ENCODE measurements around the gene ACOX3. TPM values are rescaled to one million over a fixed set of nuclear protein-coding genes. Genes with fewer than 3 reads are reported as not detected.
A peak's percentile ranks its signal among the peaks of the same experiment; 100 is the strongest.

Gene ACOX3
- total RNA-seq, 4 donors from 2014 or later = 17.3 to 36.0 (median 24.5) TPM

DNA sequence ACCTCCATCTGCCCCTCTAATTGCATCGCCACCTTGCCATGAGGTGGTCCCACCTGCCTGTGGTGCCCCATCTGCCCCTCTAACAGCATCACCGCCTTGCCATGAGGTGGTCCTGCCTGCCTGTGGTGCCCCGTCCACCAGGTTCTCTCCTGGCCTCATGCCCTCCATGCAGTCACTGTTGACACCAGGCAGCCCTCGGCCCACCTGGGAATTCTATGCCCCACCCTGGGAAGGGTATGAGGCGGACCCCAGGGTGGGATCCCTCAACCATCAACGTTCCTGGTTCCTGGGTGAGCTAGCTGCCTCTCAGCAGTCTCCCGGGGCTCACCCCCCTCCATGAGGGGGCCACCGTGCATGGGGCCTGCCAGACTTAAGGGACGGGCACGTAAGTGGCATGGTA, 38.9 kb downstream of the ACOX3 start:
- TF ChIP-seq EP300 (IDR thresholded peaks at IDR 0.05) (no peak), POLR2A (IDR thresholded peaks at IDR 0.05) (no peak)
- TF ChIP-seq, protein P1, sequence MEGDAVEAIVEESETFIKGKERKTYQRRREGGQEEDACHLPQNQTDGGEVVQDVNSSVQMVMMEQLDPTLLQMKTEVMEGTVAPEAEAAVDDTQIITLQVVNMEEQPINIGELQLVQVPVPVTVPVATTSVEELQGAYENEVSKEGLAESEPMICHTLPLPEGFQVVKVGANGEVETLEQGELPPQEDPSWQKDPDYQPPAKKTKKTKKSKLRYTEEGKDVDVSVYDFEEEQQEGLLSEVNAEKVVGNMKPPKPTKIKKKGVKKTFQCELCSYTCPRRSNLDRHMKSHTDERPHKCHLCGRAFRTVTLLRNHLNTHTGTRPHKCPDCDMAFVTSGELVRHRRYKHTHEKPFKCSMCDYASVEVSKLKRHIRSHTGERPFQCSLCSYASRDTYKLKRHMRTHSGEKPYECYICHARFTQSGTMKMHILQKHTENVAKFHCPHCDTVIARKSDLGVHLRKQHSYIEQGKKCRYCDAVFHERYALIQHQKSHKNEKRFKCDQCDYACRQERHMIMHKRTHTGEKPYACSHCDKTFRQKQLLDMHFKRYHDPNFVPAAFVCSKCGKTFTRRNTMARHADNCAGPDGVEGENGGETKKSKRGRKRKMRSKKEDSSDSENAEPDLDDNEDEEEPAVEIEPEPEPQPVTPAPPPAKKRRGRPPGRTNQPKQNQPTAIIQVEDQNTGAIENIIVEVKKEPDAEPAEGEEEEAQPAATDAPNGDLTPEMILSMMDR (IDR thresholded peaks at IDR 0.05) = no peak
- 90 to 94% methylated on average over 10 of the region's 10 CpGs for WGBS, 2 donors
- H3K27me3 ChIP-seq = no peaks in the 10 kb centered on the region
- peaks cover 0 to 76% (median 0%) of the 10 kb centered on the region in 3 donors for H3K36me3 ChIP-seq
- no peak for DNase-seq (ENCODE audit: low spot score in 2 of 2)
- H3K27ac ChIP-seq = peak overlapping the region; percentile 34 to 70 (median 52)
- no peak overlapping the region for H3K4me3 ChIP-seq
- H3K4me1 ChIP-seq = peaks cover 0 to 26% (median 5%) of the 10 kb centered on the region in 4 donors
- H3K9me3 ChIP-seq = no peaks in the 10 kb centered on the region

DNA sequence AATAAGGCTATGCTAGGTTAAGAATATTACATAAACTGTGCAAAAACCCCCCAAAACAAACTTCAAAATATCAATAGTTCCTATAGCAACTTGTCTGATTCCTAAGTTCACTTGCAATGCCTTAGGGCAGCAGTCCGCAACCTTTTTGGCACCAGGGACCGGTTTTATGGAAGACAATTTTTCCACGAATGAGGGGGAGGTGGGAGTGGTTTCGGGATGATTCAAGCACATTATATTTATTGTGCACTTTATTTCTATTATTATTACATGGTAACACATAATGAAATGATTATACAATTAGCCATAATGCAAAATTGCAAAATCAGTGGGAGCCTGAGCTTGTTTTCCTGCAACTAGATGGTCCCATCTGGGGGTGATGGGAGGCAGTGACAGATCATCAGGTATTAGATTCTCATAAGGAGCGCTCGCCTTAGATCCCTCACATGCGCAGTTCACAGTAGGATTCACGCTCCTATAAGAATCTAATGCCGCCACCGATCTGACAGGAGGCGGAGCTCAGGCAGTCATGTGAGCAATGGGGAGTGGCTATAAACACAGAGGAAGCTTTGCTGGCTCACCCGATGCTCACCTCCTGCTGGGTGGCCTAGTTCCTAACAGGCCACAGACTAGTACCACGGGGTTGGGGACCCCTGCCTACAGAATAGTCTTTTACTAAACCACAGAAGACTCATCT, 39.7 kb downstream of the ACOX3 start:
- Histone ChIP-seq H3K36me3 (peaks cover 0 to 76% (median 0%) of the 10 kb centered on the region in 3 donors), H3K9me3 (no peaks in the 10 kb centered on the region), H3K27me3 (no peaks in the 10 kb centered on the region), H3K4me1 (peaks cover 0 to 26% (median 5%) of the 10 kb centered on the region in 4 donors), H3K27ac (no peak overlapping the region), H3K4me3 (no peak overlapping the region)
- DNase-seq (ENCODE audit: low spot score in 2 of 2) = no peak
- TF ChIP-seq, protein P1 (IDR thresholded peaks at IDR 0.05) = no peak
- TF ChIP-seq POLR2A (IDR thresholded peaks at IDR 0.05) (no peak), EP300 (IDR thresholded peaks at IDR 0.05) (no peak)
- 74 to 80% methylated on average over 13 of the region's 13 CpGs for WGBS, 2 donors

DNA sequence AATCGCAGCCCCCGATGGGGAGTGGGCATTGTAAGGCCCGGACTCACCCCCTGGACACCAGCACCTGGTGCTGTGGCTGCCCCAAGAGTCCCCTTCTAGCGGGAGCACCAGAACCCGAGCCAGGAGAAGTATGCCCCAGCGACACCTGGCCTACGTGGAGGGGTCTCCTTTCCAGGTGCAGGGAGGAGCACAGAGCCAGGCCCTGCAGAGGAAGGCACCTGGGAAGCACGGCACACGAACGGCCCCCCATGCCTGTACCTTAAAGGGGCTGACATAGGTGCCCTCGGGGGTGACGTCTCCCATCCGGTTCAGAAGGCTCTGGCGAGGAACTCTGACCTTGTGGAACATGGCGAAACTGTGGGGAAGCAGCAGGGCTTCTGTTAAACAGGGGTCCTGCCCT, 41.2 kb downstream of the ACOX3 start:
- H3K4me1 ChIP-seq = peaks cover 0 to 39% (median 10%) of the 10 kb centered on the region in 4 donors
- 93 to 94% methylated on average over 8 to 15 of the region's 15 CpGs for WGBS, 2 donors

DNA sequence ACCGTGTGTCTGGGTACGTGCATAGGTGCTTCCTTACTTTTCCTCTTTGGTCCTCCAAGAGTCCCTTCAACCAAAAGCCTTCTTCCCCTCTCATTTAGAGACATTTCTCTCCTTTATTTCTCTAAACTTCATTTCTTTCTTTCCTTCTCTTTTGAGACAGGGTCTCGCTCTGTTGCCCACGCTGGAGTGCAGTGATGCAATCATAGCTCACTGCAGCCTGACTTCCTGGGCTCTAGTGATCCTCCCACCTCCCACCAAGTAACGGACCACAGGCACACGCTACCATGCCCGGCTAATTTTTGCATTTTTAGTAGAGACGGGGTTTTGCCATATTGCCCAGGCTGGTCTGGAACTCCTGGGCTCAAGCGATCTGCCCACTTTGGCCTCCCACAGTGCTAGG, 42.2 kb downstream of the ACOX3 start:
- H3K4me3 ChIP-seq = no peak overlapping the region
- TF ChIP-seq POLR2A (IDR thresholded peaks at IDR 0.05) (no peak), EP300 (IDR thresholded peaks at IDR 0.05) (no peak)
- TF ChIP-seq, protein P1 (IDR thresholded peaks at IDR 0.05) = no peak
- H3K27ac ChIP-seq = no peak overlapping the region
- DNase-seq (ENCODE audit: low spot score in 2 of 2) = no peak
- WGBS, 2 donors = 83 to 89% methylated on average over 9 of the region's 9 CpGs
- H3K27me3 ChIP-seq = no peaks in the 10 kb centered on the region
- no peaks in the 10 kb centered on the region for H3K9me3 ChIP-seq
- H3K36me3 ChIP-seq = peaks cover 0 to 59% (median 0%) of the 10 kb centered on the region in 3 donors
- peaks cover 0 to 48% (median 15%) of the 10 kb centered on the region in 4 donors for H3K4me1 ChIP-seq

More for the DNA sequence above, 41.2 kb downstream of the ACOX3 start:
- no peak for DNase-seq (ENCODE audit: low spot score in 2 of 2)
- H3K9me3 ChIP-seq = no peaks in the 10 kb centered on the region
- TF ChIP-seq, protein P1 (IDR thresholded peaks at IDR 0.05) = no peak
- TF ChIP-seq EP300 (IDR thresholded peaks at IDR 0.05) (no peak), POLR2A (IDR thresholded peaks at IDR 0.05) (no peak)
- no peaks in the 10 kb centered on the region for H3K27me3 ChIP-seq
- peaks cover 0 to 67% (median 0%) of the 10 kb centered on the region in 3 donors for H3K36me3 ChIP-seq
- H3K27ac ChIP-seq = no peak overlapping the region
- no peak overlapping the region for H3K4me3 ChIP-seq

DNA sequence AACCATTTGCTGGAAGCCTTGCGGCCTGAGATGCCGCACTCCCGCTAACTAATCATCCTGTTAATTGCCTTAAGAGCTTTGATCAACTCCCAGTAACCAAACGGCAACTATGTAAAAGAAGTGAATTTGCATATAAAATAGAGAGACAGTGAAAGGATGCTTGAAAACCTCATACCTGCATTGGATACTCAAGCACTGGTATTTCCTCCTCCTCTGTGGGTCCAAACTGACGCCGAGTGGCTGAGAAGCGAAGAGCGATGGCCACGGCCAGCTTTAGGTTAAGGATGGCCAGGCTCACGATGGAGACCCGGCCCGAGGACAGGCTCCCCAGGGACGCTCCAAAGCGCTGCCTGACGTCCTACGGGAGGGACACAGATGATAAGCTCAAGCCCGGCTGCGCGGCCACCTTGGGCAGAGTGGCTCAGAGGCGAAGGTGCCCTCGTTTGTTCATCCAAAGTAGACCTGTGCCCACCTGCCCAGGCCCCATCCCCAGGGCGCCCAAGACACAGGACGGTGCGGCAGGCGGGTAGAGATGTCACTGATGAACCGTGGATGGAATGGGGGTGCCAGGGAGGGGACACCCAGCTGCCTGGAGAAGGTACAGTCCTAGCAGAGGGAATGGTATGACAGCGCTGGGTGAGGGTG, 43.6 kb downstream of the ACOX3 start:
- Histone ChIP-seq H3K27me3 (no peaks in the 10 kb centered on the region), H3K9me3 (no peaks in the 10 kb centered on the region), H3K4me3 (no peak overlapping the region), H3K4me1 (peaks cover 0 to 51% (median 19%) of the 10 kb centered on the region in 4 donors), H3K36me3 (peaks cover 0 to 57% (median 0%) of the 10 kb centered on the region in 3 donors), H3K27ac (no peak overlapping the region)
- no peak for TF ChIP-seq POLR2A (IDR thresholded peaks at IDR 0.05)
- TF ChIP-seq, protein P1 (IDR thresholded peaks at IDR 0.05) = no peak
- no peak for TF ChIP-seq EP300 (IDR thresholded peaks at IDR 0.05)
- no peak for DNase-seq (ENCODE audit: low spot score in 2 of 2)
- 89 to 94% methylated on average over 27 of the region's 27 CpGs for WGBS, 2 donors
